ENCODE measurements around the gene PDE6G. TPM values are rescaled to one million over a fixed set of nuclear protein-coding genes. Genes with fewer than 3 reads are reported as not detected.
A peak's percentile ranks its signal among the peaks of the same experiment; 100 is the strongest.

PDE6G gene
- total RNA-seq: not detected

DNA sequence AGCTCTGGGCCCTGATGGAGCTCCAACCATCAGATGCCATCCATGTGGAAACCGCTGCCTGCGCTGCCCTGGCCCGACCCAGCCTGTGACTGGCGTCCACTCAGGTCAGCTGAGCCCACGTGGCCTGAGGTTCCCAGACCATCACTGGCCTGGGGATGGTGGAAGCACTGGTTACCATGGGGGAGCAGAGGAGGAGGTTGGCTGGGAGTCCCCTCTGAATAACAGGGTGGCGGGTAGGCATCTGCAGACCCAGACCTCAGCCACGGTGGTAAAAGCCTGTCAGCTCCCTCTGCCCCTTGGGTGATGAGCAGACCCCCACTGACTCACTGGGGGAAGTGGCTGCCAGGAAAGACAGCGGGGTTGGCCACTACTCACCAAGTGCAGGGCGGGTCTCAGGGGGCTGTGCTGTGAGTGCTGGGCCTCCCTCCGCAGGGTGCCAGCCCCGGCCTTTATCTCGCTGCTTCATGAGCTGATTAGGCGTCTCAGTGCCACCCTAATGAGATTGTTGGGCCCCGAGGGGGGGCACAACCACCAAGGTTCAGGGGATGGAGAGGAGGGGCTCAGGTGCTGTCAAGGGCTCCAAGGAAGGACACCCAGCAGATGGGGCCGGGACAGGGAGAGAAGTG, at the start of gene PDE6G:
TSS of gene PDE6G (minus strand) at position 425 of the 626 bp plus-strand sequence. CDS start 3,237 bp downstream, outside the sequence.
- no peaks in the 10 kb centered on the region for H3K9me3 ChIP-seq
- TF ChIP-seq CTCF (IDR thresholded peaks at IDR 0.05) (no peak), POLR2A (IDR thresholded peaks at IDR 0.05) (no peak)
- no peak for DNase-seq
- no peaks in the 10 kb centered on the region for H3K36me3 ChIP-seq (replicated peaks in 1 of 2; ENCODE audit: insufficient read depth in 1 of 2, low read depth in 2 of 2)
- peaks cover 24% of the 10 kb centered on the region for H3K4me1 ChIP-seq
- no peak for ATAC-seq
- H3K27me3 ChIP-seq: no peaks in the 10 kb centered on the region
- intact Hi-C loops (cut with DNase I): no loop called here
- WGBS, 2 donors: 83% methylated on average over 14 of the region's 15 CpGs; no CpG with 5 or more reads in 1 of the 2 donors
- H3K27ac ChIP-seq: no peak within 1 kb of the TSS
- H3K4me3 ChIP-seq: no peak within 1 kb of the TSS

DNA sequence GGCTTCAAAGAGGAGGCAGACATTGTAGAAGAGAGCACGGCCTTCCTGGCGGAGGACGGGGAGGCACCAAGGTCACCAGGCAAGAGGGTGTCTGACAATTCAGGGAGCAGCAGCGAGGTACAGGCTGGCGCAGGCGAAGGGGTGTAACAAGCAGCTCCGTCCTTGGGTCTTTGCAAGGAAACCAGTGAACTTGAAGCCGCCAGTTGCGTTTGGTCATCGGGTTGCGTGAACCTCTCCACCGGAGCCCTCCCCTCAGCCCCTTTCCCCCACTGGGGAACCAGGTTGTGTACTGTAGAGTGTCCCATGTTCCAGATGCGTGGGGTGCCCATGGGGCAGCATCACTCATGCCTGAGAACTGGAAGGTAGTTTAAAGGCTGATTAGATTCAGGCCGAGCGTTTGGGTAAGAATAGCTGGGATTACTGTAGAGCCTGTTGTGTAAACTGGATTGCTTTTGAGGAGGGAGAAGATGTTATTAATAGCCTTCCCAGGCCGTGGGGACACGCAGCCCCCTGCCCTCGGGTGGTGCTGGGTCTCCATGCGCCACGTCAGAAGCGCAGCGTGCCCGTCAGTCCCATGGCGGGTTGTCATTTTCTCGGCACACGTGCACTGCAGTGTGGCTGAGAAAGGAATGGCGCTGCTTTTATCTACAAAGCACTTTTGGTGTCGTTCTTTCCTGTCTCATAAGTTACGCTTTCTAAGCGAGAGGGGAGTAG, 49.3 kb upstream of the PDE6G start:
- TF ChIP-seq POLR2A (IDR thresholded peaks at IDR 0.05) (no peak), CTCF (IDR thresholded peaks at IDR 0.05) (no peak)
- WGBS, 2 donors: 91 to 94% methylated on average over 30 of the region's 30 CpGs

DNA sequence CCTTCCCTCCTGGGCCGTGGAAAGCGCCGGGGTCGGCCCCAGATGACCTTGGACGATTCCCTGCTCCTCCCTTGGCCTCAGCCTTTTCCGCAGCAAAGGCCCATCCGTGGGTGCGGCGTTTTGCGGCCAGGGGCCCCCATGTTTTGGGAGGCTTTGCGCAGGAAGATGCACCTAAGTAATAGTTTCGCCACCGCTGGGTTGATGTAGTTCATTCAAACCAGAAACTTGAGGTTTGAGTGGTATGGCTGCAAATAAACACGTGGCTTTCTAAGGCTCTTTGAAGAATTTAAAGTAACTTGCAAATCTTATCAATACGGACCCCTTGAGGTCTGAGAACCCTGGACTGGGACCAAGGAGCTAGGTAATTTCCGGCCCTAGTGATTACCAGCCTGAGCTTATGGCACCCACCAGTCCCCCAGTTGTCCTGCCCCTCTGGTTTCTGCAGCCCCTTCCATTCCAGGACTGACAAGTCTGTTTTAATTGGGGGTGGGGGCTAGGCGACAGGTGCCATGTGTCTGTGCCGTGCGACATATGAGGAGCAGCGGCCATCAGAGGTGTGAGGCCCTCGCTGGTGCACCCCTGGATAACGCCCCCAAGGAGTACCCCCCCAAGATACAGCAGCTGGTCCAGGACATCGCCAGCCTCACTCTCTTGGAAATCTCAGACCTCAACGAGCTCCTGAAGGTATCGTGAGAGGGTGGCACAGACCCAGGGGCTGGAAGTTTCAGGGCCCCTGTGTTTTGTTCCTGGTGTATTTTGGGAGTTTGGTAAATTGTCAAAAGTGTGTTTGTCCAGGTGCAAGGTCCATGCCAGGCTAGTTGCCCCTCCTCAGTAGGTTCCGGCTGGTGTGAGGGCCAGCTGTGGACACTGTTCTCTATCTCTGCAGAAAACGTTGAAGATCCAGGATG, 47.7 kb upstream of the PDE6G start:
- no peaks in the 10 kb centered on the region for H3K27me3 ChIP-seq
- WGBS, 2 donors: 6 to 18% methylated on average over 3 to 27 of the region's 27 CpGs
- TF ChIP-seq POLR2A (IDR thresholded peaks at IDR 0.05) (no peak), CTCF (IDR thresholded peaks at IDR 0.05) (no peak)
- intact Hi-C loops (cut with DNase I): no loop called here
- ATAC-seq (no peak), DNase-seq (no peak)
- H3K27ac ChIP-seq: peak overlapping the region; percentile 82 to 97 (median 94)
- no peaks in the 10 kb centered on the region for H3K9me3 ChIP-seq
- H3K4me3 ChIP-seq: peak overlapping the region; percentile 80 to 99
- peaks cover 31% of the 10 kb centered on the region for H3K4me1 ChIP-seq
- H3K36me3 ChIP-seq (replicated peaks in 1 of 2; ENCODE audit: insufficient read depth in 1 of 2, low read depth in 2 of 2): peaks cover 0 to 6% of the 10 kb centered on the region in 2 donors

More for the DNA sequence above, 49.3 kb upstream of the PDE6G start:
- peaks cover 0 to 6% of the 10 kb centered on the region in 2 donors for H3K36me3 ChIP-seq (replicated peaks in 1 of 2; ENCODE audit: insufficient read depth in 1 of 2, low read depth in 2 of 2)
- ATAC-seq (no peak), DNase-seq (no peak)
- H3K4me3 ChIP-seq: no peak overlapping the region
- no peak overlapping the region for H3K27ac ChIP-seq
- no peaks in the 10 kb centered on the region for H3K9me3 ChIP-seq
- H3K4me1 ChIP-seq: peaks cover 39% of the 10 kb centered on the region
- intact Hi-C loops (cut with DNase I): no loop called here
- H3K27me3 ChIP-seq: no peaks in the 10 kb centered on the region

DNA sequence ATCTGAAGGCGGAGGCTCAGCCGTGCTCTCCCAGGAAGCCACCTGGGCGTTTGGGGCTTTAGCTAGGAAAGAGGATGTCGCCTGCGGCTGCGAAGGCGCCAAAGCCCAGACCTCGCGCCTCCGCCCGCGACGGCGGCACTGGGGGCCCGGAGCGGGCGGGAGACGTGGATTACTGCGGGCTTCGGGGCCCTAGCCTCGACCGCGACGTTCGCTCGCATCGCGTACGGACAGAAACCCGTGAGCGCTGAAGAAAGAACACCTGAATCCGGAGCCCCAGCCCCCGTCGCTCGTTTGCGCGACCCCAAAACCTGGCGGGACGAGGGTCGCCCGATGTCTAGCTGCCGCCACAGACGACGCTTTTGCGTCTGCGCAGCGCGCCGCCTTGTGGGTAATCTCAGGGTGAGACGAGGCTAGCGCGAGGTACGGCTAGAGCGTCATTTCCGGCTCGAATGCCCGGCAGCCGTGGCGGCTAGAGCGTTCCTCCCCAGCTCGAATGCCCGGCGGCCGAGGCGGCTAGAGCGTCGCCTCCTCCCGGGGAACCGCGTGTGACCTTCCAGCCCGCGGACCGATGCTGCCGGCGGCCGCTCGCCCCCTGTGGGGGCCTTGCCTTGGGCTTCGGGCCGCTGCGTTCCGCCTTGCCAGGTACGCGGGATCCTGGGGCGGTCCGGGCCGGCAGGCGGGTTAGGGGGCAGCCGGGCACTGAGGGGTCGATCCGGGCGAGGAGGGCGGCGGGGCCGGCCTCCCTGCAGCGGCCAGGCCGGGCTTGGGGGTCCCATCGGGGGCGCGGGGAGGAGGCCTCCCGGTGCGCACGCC, 46.8 kb upstream of the PDE6G start, which contains the start of gene MRPL12:
TSS of gene MRPL12 (plus strand) at position 434 of the 813 bp plus-strand sequence. CDS start at position 569, 135 bp downstream.
- H3K36me3 ChIP-seq (replicated peaks in 1 of 2; ENCODE audit: insufficient read depth in 1 of 2, low read depth in 2 of 2): peaks cover 0 to 7% of the 10 kb centered on the region in 2 donors

More for the DNA sequence above, 46.8 kb upstream of the PDE6G start, which contains the start of gene MRPL12:
- Histone ChIP-seq H3K4me1 (peaks cover 31% of the 10 kb centered on the region), H3K27me3 (no peaks in the 10 kb centered on the region), H3K4me3 (peak within 1 kb of the TSS; percentile 80 to 99), H3K9me3 (no peaks in the 10 kb centered on the region), H3K27ac (peak within 1 kb of the TSS; percentile 82 to 97 (median 94))
- peak; percentile 93 to 95 (median 94) for DNase-seq
- intact Hi-C loops (cut with DNase I): no loop called here
- WGBS, 2 donors: 0% methylated on average over 87 of the region's 102 CpGs; no CpG with 5 or more reads in 1 of the 2 donors
- ATAC-seq: peak; percentile 96
- TF ChIP-seq CTCF (IDR thresholded peaks at IDR 0.05): peak in 5 of 7 experiments; percentile 7 to 46 (median 34)
- TF ChIP-seq POLR2A (IDR thresholded peaks at IDR 0.05): peak; percentile 71 to 91 (median 88)

Data from body of pancreas (tissue), 4 donors.